HL-60 (cell line): ENCODE results near the gene SCN5A.

ENCODE experiments used
- DNase-seq, 2 experiments: peaks; one replicate each; pipeline ENCODE4 v3.0.0-alpha.2; 2010 to 2020; ENCODE audit warnings: low read depth in 1 of 2, low spot score in 1 of 2
- H3K27ac ChIP-seq: fragments of 250-450 bp; sonication (Bioruptor Pico); replicated peaks from 2 replicates; pipeline ENCODE4 v1.5.1; 2020; ENCODE audit warnings: mild to moderate bottlenecking, moderate library complexity
- H3K27me3 ChIP-seq: fragments of 250-450 bp; sonication (Bioruptor Pico); 2 replicates; pipeline ENCODE4 v1.5.1; 2021; ENCODE audit warnings: mild to moderate bottlenecking, moderate library complexity; ENCODE audit not compliant: insufficient read depth, poor library complexity, severe bottlenecking
- H3K4me3 ChIP-seq: replicated peaks from 2 replicates; pipeline ENCODE4 v1.5.1; 2011; ENCODE audit warnings: mild to moderate bottlenecking, control low read depth, low read length; ENCODE audit not compliant: insufficient read depth
- CTCF ChIP-seq: IDR thresholded peaks from one replicate; pipeline ENCODE4 v1.5.1; 2011; ENCODE audit warnings: low read length, control low read depth, inconsistent platforms; ENCODE audit not compliant: insufficient read depth
- GABPA ChIP-seq: IDR thresholded peaks from 2 replicates; pipeline ENCODE4 v1.6.1; 2012; ENCODE audit warnings: low read depth
- POLR2AphosphoS5 ChIP-seq: IDR thresholded peaks from 2 replicates; pipeline ENCODE4 v1.6.1; 2012; ENCODE audit warnings: low read depth
- SPI1 ChIP-seq: IDR thresholded peaks from 2 replicates; pipeline ENCODE4 v1.6.1; 2012; ENCODE audit warnings: low read depth, mild to moderate bottlenecking, borderline replicate concordance
- TF ChIP-seq, protein P1 (sequence below): IDR thresholded peaks from 2 replicates; pipeline ENCODE4 v1.6.1; 2012; ENCODE audit warnings: low read depth; ENCODE audit not compliant: insufficient replicate concordance

Gene SCN5A

DNA sequence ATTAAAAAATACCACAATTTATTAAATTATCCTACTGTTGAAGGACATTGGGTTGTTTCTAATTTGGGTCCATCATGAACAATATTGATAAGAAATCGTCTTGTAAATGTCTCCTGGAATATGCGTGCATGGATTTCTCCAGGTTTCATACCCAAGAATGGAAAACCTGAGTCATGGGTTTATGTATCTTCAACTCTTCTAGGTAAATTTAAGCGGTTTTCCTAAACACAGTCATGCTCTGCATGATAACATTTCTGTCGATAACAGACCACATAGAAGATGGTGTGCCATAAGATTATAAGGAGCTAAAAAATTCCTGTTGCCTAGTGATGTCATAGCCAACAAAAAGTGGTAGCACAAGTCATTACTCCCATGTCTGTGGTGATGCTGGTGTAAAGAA, 39.9 kb upstream of the SCN5A start:
- Histone ChIP-seq H3K27ac (no peak overlapping the region), H3K27me3 (no peaks in the 10 kb centered on the region), H3K4me3 (no peak overlapping the region)
- DNase-seq = no peak
- TF ChIP-seq SPI1 = no peak
- TF ChIP-seq, protein P1, sequence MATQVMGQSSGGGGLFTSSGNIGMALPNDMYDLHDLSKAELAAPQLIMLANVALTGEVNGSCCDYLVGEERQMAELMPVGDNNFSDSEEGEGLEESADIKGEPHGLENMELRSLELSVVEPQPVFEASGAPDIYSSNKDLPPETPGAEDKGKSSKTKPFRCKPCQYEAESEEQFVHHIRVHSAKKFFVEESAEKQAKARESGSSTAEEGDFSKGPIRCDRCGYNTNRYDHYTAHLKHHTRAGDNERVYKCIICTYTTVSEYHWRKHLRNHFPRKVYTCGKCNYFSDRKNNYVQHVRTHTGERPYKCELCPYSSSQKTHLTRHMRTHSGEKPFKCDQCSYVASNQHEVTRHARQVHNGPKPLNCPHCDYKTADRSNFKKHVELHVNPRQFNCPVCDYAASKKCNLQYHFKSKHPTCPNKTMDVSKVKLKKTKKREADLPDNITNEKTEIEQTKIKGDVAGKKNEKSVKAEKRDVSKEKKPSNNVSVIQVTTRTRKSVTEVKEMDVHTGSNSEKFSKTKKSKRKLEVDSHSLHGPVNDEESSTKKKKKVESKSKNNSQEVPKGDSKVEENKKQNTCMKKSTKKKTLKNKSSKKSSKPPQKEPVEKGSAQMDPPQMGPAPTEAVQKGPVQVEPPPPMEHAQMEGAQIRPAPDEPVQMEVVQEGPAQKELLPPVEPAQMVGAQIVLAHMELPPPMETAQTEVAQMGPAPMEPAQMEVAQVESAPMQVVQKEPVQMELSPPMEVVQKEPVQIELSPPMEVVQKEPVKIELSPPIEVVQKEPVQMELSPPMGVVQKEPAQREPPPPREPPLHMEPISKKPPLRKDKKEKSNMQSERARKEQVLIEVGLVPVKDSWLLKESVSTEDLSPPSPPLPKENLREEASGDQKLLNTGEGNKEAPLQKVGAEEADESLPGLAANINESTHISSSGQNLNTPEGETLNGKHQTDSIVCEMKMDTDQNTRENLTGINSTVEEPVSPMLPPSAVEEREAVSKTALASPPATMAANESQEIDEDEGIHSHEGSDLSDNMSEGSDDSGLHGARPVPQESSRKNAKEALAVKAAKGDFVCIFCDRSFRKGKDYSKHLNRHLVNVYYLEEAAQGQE = no peak
- TF ChIP-seq POLR2AphosphoS5 = no peak
- TF ChIP-seq CTCF = no peak
- no peak for TF ChIP-seq GABPA

DNA sequence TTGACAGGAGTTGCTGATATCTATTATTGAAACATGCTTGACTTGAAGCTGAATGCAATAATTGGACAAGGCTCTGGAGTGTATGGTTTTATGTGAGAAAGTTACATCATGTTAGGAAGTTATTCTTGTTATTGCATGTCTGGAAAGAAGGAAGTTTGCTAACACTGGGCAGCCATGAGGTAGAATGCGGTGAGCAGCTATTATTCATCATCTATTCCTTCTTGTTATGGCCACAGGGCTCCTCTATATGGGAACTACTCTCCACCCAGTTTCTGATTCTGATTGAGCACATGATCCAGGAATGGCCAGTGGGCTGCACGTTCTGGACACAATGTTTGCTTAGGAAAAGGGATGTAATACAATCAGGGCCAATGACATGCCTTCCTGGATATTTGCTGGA, 37.8 kb upstream of the SCN5A start:
- H3K4me3 ChIP-seq = no peak overlapping the region

DNA sequence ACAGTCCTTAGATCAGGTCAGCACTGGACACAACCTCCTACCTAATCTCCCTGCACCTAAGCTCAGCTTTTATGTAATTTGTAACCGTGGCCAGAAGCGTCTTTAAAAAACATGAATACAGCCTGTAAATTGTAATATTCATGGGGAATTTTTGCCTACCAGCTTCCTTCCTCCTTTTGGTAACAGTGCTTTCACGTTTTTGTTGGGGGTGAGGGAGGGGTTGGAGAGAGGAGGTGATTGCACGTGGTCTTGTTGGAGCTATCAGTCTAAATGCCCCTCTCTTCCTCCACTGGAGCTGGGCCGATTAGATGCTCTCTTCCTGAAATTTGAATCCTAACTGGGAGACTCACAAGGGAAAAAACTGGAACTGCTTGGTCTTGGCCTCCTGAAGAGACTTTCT, 35.1 kb upstream of the SCN5A start:
- no peak overlapping the region for H3K4me3 ChIP-seq
- TF ChIP-seq SPI1 (no peak), CTCF (no peak), POLR2AphosphoS5 (no peak), GABPA (no peak)
- TF ChIP-seq, protein P1 = no peak
- no peak overlapping the region for H3K27ac ChIP-seq
- no peaks in the 10 kb centered on the region for H3K27me3 ChIP-seq
- no peak for DNase-seq

More for the DNA sequence above, 37.8 kb upstream of the SCN5A start:
- TF ChIP-seq, protein P1 = no peak
- no peak for TF ChIP-seq SPI1
- TF ChIP-seq POLR2AphosphoS5 = no peak
- TF ChIP-seq CTCF = no peak
- no peak for TF ChIP-seq GABPA
- DNase-seq = peak; percentile 10 to 36
- Histone ChIP-seq H3K27ac (no peak overlapping the region), H3K27me3 (no peaks in the 10 kb centered on the region)
